Measurements from ENCODE around the gene PLA2G4E.

Gene PLA2G4E

DNA sequence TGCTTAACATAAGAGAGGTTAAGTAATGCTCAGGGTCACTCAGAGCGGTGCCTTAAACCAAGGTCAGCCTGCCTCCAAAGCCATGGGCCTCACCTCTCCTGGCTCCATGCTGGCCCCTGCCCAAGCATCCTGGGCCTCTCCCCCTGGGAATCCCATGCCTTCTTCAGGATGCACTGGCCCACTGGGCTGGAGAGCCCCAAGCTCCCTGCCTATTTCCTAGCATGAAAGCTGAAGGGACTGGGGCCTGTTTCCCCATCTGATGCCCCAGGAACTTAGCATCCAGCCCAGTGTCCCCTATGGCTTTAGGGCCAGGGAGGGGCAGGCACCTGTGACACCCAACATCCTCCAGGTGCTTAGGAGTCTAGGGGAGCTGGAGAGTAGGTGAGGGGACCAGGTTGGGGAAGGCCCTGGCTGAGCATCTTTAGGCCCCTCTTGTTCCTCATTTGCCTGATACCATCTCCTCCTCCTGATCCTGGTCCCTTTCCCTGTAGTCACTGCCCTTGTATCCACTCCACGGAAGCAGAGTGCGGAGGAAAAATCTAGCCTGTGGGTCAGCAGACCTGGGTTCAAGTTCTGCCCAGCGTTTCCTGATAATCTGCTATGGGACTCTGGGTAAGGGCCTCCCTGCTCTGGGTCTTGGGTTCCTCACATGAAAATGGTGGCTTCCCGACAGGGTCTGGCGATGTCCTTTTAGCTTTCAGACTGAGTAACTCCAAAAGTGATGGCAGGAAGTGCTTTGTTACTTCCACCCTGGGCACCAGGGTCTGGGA, 77.1 kb downstream of the PLA2G4E start:
- in situ Hi-C loops (cut with MboI; ENCODE audit: low sequenced_read_pairs) = no loop called here

DNA sequence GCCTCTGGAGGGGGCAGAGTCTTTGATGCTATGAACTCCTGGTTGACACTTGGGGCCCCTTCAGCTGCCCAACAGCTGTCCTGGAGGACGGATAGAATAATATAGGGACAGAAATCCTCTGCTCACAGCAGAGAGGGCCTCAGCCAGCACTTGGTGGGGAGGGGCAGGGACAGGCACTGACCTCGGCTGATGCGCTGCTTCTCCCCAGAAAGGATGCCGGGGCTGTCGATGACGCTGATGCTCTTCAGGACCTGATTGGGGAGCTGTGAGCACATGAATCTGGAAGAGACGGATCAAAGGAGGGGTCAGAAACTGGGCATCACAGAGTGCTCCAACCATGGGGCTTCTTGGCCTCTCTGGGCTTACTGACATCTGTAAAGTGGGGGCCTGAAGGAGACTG, 78.0 kb downstream of the PLA2G4E start:
- in situ Hi-C loops (cut with MboI; ENCODE audit: low sequenced_read_pairs) = no loop called here

DNA sequence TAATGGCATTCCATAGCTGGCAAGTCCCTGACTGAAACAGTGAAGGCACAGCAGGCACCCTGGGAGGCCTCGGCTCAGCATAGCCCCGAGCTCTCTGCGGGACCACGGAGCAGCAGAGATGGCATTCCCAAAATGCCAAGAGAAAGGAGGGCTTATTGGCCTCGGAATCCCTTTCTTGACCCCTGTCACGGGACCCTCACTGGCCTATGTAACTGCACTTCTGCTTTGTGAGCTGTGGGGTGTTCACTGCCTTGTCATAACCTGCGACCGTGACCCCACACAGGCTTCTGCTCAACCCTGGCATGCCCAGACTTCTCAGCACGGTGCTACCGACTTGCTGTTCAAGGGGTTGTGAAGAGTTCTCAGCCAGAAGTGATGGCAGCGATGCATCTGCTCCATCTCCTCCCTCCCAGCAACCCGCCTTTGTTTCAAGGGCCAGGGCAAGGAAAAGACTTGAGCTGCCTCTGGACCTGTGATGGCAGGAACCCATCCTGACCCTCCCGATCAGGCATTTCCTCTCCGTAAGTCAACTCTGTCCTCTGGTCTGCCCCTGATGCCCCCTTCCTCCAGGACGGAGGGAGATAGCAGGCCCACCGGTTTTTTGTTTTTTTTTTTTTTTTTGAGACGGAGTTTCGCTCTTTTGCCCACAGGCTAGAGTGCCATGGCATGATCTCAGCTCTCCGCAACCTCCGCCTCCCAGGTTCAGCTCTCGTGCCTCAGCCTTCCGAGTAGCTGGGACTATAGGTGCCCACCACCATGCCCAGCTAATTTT, 79.0 kb downstream of the PLA2G4E start:
- in situ Hi-C loops (cut with MboI; ENCODE audit: low sequenced_read_pairs) = no loop called here

DNA sequence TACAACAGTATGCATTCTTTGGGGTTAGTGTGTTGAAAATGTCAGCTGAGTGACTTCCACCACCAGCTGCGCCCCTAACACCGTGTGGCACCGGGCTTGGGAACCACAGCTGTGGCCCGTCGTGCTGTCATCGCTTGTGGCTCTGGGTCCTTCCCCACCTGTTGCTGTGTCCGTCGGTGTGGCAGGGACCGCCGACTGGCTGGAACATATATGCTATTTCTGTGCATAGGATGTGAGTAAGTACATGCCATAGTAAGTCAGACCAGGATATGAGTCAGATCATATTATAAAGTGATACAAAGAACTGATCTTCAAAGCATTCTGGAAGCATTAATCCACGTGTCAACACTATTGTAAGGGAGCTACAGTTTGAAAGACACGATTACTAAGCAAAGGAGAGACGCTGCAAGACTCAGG, 80.4 kb downstream of the PLA2G4E start:
- in situ Hi-C loops (cut with MboI; ENCODE audit: low sequenced_read_pairs) = no loop called here

DNA sequence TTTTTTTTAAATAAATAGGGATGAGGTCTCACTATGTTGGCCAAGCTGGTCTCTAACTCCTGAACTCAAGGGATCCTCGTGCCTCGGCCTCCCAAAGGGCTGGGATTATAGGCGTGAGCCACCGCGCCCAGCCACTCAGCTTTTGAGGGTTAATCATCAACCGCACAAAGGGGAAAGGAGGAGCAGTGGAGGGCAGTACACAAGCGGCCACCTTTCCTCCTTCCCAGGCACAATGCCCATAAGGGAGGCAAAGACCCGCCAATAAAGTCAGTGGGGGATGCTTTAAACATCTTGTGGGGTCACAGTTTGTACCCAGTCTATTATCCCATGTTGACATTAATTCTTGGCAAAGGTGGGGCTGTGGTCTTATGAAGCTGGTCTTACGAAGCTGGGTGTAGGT, 80.9 kb downstream of the PLA2G4E start:
- in situ Hi-C loops (cut with MboI; ENCODE audit: low sequenced_read_pairs) = no loop called here

DNA sequence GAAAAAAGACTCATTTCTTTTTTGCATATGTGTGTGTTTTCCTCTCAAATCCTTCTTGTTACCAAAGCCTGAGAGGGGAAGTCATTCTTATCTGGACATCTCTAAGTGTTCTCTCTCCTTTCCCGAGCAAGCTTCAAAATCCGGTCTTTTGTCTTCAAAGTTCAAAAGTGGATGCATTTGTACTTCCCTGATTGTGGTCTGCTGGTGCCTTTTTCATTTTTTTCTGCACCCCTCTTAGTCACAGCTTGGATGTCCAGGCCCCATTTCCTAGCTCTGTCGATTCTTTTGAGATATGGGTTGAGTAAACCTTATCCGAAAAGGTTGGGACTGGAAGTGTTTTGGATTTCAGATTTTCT, 83.3 kb downstream of the PLA2G4E start:
- in situ Hi-C loops (cut with MboI; ENCODE audit: low sequenced_read_pairs) = no loop called here

DNA sequence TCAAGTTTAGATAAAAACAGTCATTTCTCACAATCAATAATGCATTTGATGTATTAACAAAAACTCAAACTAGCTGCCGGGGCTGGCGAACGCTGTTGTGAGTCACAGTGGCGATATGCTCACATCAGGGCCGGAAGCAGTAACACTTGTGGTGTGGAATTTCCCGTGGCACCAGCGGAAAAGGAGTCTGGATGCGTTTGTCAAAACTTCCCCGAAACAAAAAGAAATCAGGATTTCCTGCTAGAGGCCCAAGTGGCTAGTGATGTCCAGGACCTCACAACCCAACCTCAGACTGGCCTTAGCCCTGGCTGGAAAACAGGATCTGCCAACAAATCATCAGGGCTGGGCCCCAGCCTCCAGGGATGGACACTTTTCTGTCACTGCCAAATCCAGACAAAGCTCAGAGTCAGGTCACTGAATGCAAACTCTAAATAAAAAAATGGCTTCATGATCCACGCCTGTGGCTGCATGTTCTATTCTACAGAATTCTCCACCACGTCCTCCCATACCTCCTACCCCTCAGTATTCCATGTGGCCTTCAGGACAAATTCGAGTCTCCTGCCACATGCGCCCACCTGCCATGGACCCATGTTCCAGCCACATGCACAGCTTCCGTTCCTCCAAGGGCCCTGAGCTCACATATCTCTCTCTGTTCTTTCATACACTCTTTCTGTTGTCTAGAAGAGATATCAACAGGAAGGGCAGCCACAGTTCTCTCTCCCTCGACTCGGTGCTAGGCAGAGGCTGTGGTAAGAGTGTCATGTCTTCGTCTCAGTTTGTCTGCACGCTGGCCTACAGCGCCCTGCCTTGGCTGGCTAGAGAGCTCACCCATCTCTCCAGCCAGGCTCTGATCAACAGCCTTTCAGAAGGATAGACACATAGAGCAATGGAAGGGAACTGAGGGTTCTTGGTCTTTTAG, 83.9 kb downstream of the PLA2G4E start:
- in situ Hi-C loops (cut with MboI; ENCODE audit: low sequenced_read_pairs) = no loop called here

DNA sequence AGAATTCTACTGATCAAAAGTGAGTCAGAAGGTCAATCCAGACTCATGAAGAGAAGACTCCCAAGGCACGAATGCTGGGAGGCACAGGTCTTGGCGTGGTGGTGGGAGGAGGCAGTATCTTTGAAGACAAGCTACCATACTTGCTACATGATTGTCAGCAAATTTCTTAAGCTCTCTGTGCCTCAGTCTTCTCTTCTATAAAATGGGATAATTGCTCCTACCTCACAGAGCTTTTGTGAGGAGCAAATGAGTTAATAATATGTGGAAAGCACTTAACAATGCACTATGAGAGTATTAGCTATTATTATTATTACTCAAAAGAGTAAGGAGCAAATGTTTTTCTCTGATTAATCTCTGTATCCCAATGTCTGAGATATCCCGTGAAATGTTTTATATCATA, 84.7 kb downstream of the PLA2G4E start:
- in situ Hi-C loops (cut with MboI; ENCODE audit: low sequenced_read_pairs) = no loop called here

DNA sequence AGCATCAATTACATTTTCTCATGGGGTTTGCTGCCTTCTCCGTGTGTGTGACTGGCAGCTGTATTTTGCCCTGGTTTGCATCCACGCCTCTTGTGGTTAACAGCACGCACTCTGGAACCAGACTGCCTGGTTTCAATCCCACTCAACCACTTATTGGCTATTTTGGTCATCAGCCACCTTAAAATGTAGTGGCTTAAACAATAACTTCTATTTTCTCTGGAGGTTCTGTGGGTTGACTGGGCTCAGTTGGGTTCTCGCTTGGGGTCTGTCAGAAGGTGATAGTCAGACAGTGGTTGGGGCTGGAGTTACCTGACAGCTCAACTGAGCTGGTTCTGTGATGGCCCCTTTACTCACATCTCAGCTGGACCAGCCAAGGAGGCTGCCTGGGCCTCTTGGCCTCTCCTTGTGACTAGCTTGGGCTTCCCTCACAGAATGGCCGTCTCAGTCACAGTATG, 85.2 kb downstream of the PLA2G4E start:
- in situ Hi-C loops (cut with MboI; ENCODE audit: low sequenced_read_pairs) = no loop called here

DNA sequence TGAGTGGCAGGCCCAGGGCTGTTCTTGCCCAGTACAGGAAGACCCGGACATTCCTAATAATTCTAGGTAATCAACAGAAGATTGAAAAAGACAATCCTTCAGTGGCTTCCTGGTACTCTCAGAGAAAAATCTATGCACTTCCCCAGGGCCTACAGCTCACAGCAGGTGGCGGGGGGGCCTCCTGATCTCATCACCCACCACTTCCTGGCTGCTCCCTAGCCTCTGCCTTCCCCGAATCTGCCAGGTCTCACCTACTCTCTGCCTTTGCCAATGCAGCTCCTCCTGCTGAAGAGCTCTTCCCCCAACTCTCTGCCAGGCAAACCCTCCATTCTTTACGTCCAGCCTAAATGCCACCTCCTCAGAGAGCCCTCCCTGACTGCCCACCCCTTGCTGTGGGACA, 86.0 kb downstream of the PLA2G4E start:
- in situ Hi-C loops (cut with MboI; ENCODE audit: low sequenced_read_pairs) = no loop called here

DNA sequence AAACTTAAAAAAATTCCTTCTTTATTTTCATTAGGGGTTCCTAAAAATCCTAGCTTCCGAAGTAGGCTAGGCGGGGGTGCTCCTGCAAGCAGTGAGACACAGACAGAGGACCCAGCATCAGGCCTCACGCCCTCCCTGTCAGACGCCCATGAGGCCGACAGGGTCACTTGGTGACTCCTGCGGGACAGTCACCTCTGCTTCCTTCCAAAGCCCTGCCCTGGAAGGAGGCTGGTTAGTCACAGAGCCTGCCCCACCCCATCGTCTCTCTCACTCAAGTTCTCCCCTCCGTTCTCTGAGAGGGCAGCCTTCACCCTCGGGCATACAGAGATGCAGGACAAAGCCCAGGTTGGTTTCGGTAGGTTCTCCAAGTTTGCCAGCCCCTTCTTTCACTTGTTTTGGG, 87.1 kb downstream of the PLA2G4E start:
- in situ Hi-C loops (cut with MboI; ENCODE audit: low sequenced_read_pairs) = no loop called here

DNA sequence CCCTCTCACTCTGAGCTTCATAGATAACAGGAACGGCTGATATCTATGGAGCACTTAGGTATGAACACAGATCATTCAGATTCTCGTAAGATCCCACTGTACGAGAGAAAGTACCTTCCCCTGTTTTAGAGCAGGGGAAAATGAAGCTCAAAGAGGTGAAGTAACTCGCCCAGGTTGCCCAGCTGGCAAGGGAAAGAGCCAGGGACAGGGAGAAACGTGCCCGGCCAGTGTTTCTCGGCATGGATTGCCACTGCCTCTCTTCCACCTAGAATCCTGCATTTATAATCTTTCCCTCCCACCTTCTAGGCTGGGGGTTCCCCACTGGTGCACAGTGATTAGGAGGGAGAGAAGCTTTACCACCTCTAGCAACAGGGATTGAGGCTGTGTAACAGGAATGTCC, 87.5 kb downstream of the PLA2G4E start:
- in situ Hi-C loops (cut with MboI; ENCODE audit: low sequenced_read_pairs) = no loop called here

DNA sequence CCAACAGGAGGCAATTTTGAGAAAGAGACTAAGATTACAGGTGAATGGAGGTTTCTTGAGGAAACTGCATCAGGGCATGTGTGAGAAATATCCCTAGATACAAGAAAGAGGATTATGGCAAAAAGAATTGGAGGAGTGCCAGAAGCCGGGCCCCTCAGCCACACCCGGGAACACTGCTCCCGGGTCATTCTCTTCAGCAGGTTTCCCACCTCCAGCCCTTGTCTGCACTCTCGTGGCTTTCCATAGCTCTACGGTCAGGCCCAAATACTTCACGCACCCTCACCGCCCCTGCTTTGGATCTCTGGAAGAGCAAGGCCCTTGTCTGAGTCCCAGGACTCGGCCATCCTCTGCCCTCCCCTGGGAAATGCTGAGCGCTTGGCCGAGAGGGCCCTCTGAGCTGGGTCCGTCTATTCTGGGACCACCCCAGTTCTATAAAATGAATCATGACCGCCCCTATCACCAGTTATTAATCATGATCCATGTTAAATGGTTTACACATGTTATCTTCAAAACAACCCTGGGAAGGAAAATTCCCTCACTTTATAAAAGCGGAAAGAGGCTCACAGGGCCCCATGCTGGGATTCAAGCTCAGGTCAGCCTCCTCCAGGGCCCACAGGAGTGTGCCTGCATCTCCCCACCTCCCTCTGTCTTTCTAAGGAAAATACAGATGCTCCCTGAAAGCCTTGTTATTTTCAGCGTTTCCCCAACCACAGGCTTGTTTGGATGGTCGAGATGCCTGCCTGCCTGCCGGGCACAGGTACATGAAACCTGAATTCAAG, 88.1 kb downstream of the PLA2G4E start:
- in situ Hi-C loops (cut with MboI; ENCODE audit: low sequenced_read_pairs) = no loop called here

DNA sequence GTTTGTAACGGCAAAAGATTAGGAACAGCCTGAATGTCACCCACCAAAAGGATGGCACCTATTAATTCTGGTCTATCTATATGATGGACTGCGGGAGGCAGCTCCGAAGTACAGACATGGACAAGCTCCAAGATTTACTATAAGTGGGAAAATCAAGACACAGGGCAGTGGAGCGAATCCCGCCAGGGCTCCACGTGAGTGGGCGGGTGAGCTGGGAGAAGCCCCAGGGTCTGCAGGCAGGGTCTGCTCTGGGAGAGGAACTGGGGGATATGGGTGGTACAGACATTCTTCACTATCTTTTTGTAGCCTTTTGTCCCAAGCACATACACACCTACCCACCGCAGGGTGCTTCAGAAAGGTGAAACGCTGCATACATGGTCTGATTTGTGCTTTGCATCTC, 88.7 kb downstream of the PLA2G4E start:
- in situ Hi-C loops (cut with MboI; ENCODE audit: low sequenced_read_pairs) = no loop called here
